Activated CD4-positive, alpha-beta T cell treated with anti-CD3 and anti-CD28 coated beads for 36 hours (primary cell): ENCODE measurements around the gene FNTB. TPM values are rescaled to one million over a fixed set of nuclear protein-coding genes. Genes with fewer than 3 reads are reported as not detected.

ENCODE experiments used
- ATAC-seq: fragments of 200-7000 bp; cut with Tn5 transposase; one replicate; pipeline ENCODE4 v1.10.0; 2021; ENCODE audit warnings: mild to moderate bottlenecking, moderate library complexity
- CTCF ChIA-PET: fragments of 350-600 bp; sonication (Branson Sonifier 250); formaldehyde crosslinking; loops from one replicate; lab custom pipeline; 2021; ENCODE audit warnings: antibody characterized with exemption; lab: Charles Lee
- POLR2A ChIA-PET: fragments of 350-600 bp; sonication (Branson Sonifier 250); formaldehyde crosslinking; loops from one replicate; lab custom pipeline; 2021; ENCODE audit warnings: antibody characterized with exemption, inconsistent platforms; lab: Charles Lee
- DNase-seq: peaks from one replicate; pipeline ENCODE4 v3.0.0-alpha.2; 2020
- H3K27ac Mint-ChIP-seq: one replicate; pipeline ENCODE4 v1.8.0; 2021; ENCODE audit warnings: mixed read lengths
- H3K27me3 Mint-ChIP-seq: one replicate; pipeline ENCODE4 v1.8.0; 2021; ENCODE audit warnings: mixed read lengths
- H3K36me3 Mint-ChIP-seq: one replicate; pipeline ENCODE4 v1.8.0; 2021; ENCODE audit warnings: low read depth, mixed read lengths
- H3K4me1 Mint-ChIP-seq: one replicate; pipeline ENCODE4 v1.8.0; 2021; ENCODE audit warnings: mixed read lengths
- H3K4me3 Mint-ChIP-seq: one replicate; pipeline ENCODE4 v1.8.0; 2021; ENCODE audit warnings: mild to moderate bottlenecking, moderate library complexity, mixed read lengths
- H3K9me3 Mint-ChIP-seq: one replicate; pipeline ENCODE4 v1.8.0; 2021; ENCODE audit warnings: low read depth, mixed read lengths
- intact Hi-C, 2 experiments: fragments of 100-400 bp; cut with DNase I in 1 of 2; cut with micrococcal nuclease in 1 of 2; formaldehyde crosslinking; loops; one replicate each; pipeline versions ENCODE4 v1.14.2 to v1.15.1; 2022 to 2024; cut with DNase I, micrococcal nuclease
- total RNA-seq, 2 experiments: library from RNA; stranded (reverse); gene quantifications; one replicate each; pipeline ENCODE4 v1.2.3, GENCODE V29; 2021

Gene FNTB
- total RNA-seq, 2 experiments from 2014 or later: 18.2 to 24.9 TPM

GRCh38 chr14:65062096-65063075 is 75.7 kb downstream of the FNTB start:
- intact Hi-C loops: no loop called here
- Mint-ChIP-seq H3K4me1 (no peaks in the 10 kb centered on the region), H3K27ac (no peak overlapping the region), H3K9me3 (no peaks in the 10 kb centered on the region), H3K4me3 (no peak overlapping the region), H3K36me3 (peaks cover 74% of the 10 kb centered on the region), H3K27me3 (no peaks in the 10 kb centered on the region)
- CTCF ChIA-PET: interaction anchor here (0.5 to 1.3 kb wide), 3 partner anchors 31 to 103 kb away, joined by 3 read pairs; no protein-coding TSS in a partner anchor
- no peak for DNase-seq
- no peak for ATAC-seq
- POLR2A ChIA-PET: no interaction called here

- intact Hi-C loops: no loop called here
- POLR2A ChIA-PET: no interaction called here
- no peaks in the 10 kb centered on the region for H3K4me1 Mint-ChIP-seq
- H3K9me3 Mint-ChIP-seq: no peaks in the 10 kb centered on the region
- no peak overlapping the region for H3K4me3 Mint-ChIP-seq
- H3K27me3 Mint-ChIP-seq: no peaks in the 10 kb centered on the region
- no peak overlapping the region for H3K27ac Mint-ChIP-seq
- DNase-seq: no peak
- ATAC-seq: no peak
- peaks cover 66% of the 10 kb centered on the region for H3K36me3 Mint-ChIP-seq
- CTCF ChIA-PET: interaction anchor here (0.6 kb wide), 1 partner anchor 20 kb away, joined by 6 read pairs; no protein-coding TSS in a partner anchor
These were observed 79.0 kb downstream of the FNTB start for GRCh38 chr14:65065719-65066118.

- Mint-ChIP-seq H3K4me1 (peaks cover 6% of the 10 kb centered on the region), H3K4me3 (no peak overlapping the region), H3K36me3 (peaks cover 34% of the 10 kb centered on the region), H3K27ac (no peak overlapping the region), H3K27me3 (no peaks in the 10 kb centered on the region), H3K9me3 (no peaks in the 10 kb centered on the region)
- intact Hi-C loops: no loop called here
- CTCF ChIA-PET: no interaction called here
- ATAC-seq (no peak), DNase-seq (no peak)
- POLR2A ChIA-PET: no interaction called here
These were observed 83.2 kb downstream of the FNTB start for GRCh38 chr14:65069874-65070413.

GRCh38 chr14:65070471-65070976 is 83.8 kb downstream of the FNTB start:
- ChIA-PET CTCF (no interaction called here), POLR2A (no interaction called here)
- H3K27me3 Mint-ChIP-seq: no peaks in the 10 kb centered on the region
- H3K9me3 Mint-ChIP-seq: no peaks in the 10 kb centered on the region
- no peak overlapping the region for H3K27ac Mint-ChIP-seq
- intact Hi-C loops: no loop called here
- ATAC-seq (no peak), DNase-seq (no peak)
- peaks cover 34% of the 10 kb centered on the region for H3K36me3 Mint-ChIP-seq
- H3K4me1 Mint-ChIP-seq: peaks cover 11% of the 10 kb centered on the region
- H3K4me3 Mint-ChIP-seq: no peak overlapping the region

GRCh38 chr14:65071544-65071943 is 84.8 kb downstream of the FNTB start:
- Mint-ChIP-seq H3K9me3 (no peaks in the 10 kb centered on the region), H3K4me3 (no peak overlapping the region), H3K27ac (no peak overlapping the region), H3K4me1 (peaks cover 11% of the 10 kb centered on the region), H3K27me3 (no peaks in the 10 kb centered on the region), H3K36me3 (peaks cover 33% of the 10 kb centered on the region)
- POLR2A ChIA-PET: no interaction called here
- intact Hi-C loops: no loop called here
- DNase-seq (no peak), ATAC-seq (no peak)
- CTCF ChIA-PET: no interaction called here

- ChIA-PET CTCF (interaction anchor here (2.1 kb wide), 1 partner anchor 16 kb away, joined by 6 read pairs; no protein-coding TSS in a partner anchor), POLR2A (no interaction called here)
- intact Hi-C loops: no loop called here
- no peak overlapping the region for H3K4me3 Mint-ChIP-seq
- peaks cover 34% of the 10 kb centered on the region for H3K36me3 Mint-ChIP-seq
- H3K4me1 Mint-ChIP-seq: peaks cover 11% of the 10 kb centered on the region
- H3K9me3 Mint-ChIP-seq: no peaks in the 10 kb centered on the region
- ATAC-seq: no peak
- no peak overlapping the region for H3K27ac Mint-ChIP-seq
- no peak for DNase-seq
- H3K27me3 Mint-ChIP-seq: no peaks in the 10 kb centered on the region
These were observed 85.6 kb downstream of the FNTB start for GRCh38 chr14:65072256-65072655.

- Mint-ChIP-seq H3K9me3 (no peaks in the 10 kb centered on the region), H3K36me3 (peaks cover 39% of the 10 kb centered on the region), H3K4me3 (no peak overlapping the region), H3K4me1 (peaks cover 12% of the 10 kb centered on the region), H3K27ac (peak overlapping the region; percentile 31), H3K27me3 (no peaks in the 10 kb centered on the region)
- DNase-seq: no peak
- ATAC-seq: no peak
- intact Hi-C loops: no loop called here
- ChIA-PET POLR2A (no interaction called here), CTCF (interaction anchor here (0.5 to 2.1 kb wide), 3 partner anchors 16 to 31 kb away, joined by 3 to 6 read pairs (median 3); no protein-coding TSS in a partner anchor)
These were observed 86.2 kb downstream of the FNTB start for GRCh38 chr14:65072937-65073336.

GRCh38 chr14:65073605-65074201 is 87.0 kb downstream of the FNTB start:
- Mint-ChIP-seq H3K27ac (no peak overlapping the region), H3K4me3 (no peak overlapping the region), H3K4me1 (peaks cover 12% of the 10 kb centered on the region), H3K27me3 (no peaks in the 10 kb centered on the region), H3K9me3 (no peaks in the 10 kb centered on the region), H3K36me3 (peaks cover 35% of the 10 kb centered on the region)
- DNase-seq (no peak), ATAC-seq (no peak)
- POLR2A ChIA-PET: interaction anchor here (0.8 kb wide), 1 partner anchor 20 kb away, joined by 3 read pairs; no protein-coding TSS in a partner anchor
- intact Hi-C loops: no loop called here
- CTCF ChIA-PET: interaction anchor here (0.5 to 2.1 kb wide), 4 partner anchors 15 to 87 kb away, joined by 3 to 6 read pairs (median 4); partner anchors contain the start of gene FNTB

GRCh38 chr14:65074449-65075150 is 87.9 kb downstream of the FNTB start:
- Mint-ChIP-seq H3K27me3 (no peaks in the 10 kb centered on the region), H3K4me1 (peaks cover 17% of the 10 kb centered on the region), H3K4me3 (no peak overlapping the region), H3K36me3 (peaks cover 42% of the 10 kb centered on the region), H3K27ac (peak overlapping the region; percentile 59), H3K9me3 (no peaks in the 10 kb centered on the region)
- ChIA-PET CTCF (interaction anchor here (0.5 to 2.1 kb wide), 3 partner anchors 14 to 88 kb away, joined by 3 to 6 read pairs (median 4); partner anchors contain the start of gene FNTB), POLR2A (no interaction called here)
- no peak for DNase-seq
- intact Hi-C loops: no loop called here
- ATAC-seq: no peak

- Mint-ChIP-seq H3K4me1 (peaks cover 29% of the 10 kb centered on the region), H3K36me3 (peaks cover 50% of the 10 kb centered on the region), H3K9me3 (no peaks in the 10 kb centered on the region), H3K27ac (no peak overlapping the region), H3K27me3 (no peaks in the 10 kb centered on the region), H3K4me3 (no peak overlapping the region)
- intact Hi-C loops: no loop called here
- POLR2A ChIA-PET: no interaction called here
- CTCF ChIA-PET: interaction anchor here (0.6 kb wide), 1 partner anchor 61 kb away, joined by 3 read pairs; no protein-coding TSS in a partner anchor
- DNase-seq: no peak
- no peak for ATAC-seq
These were observed 89.1 kb downstream of the FNTB start for GRCh38 chr14:65075628-65076325.
